HepG2 (cell line): ENCODE measurements around the gene LRP5. TPM values are rescaled to one million over a fixed set of nuclear protein-coding genes. Genes with fewer than 3 reads are reported as not detected.

Source experiments
- CREB1 ChIP-seq, 2 experiments: fragments of 450-650 bp in 1 of 2; IDR thresholded peaks; 2 replicates each; pipeline ENCODE4 v1.6.1; 2016 to 2017; ENCODE audit warnings: control low read depth in 1 of 2, mild to moderate bottlenecking in 1 of 2, missing compliant biosample characterization in 1 of 2, missing genetic modification characterization in 1 of 2
- HMGA1 ChIP-seq: sonication (generic); formaldehyde crosslinking; conservative IDR thresholded peaks from 2 replicates; pipeline ENCODE4 v1.4.0; 2020; ENCODE audit warnings: missing genetic modification reagents
- HNF4G ChIP-seq, 2 experiments: sonication (generic) in 1 of 2; formaldehyde crosslinking in 1 of 2; IDR thresholded peaks; 2 replicates each; pipeline versions ENCODE4 v1.4.0 to v1.6.1; 2011 to 2020; ENCODE audit warnings: borderline replicate concordance in 2 of 2, low read depth in 2 of 2, mild to moderate bottlenecking in 2 of 2, low read length in 1 of 2, missing genetic modification reagents in 1 of 2, moderate library complexity in 1 of 2
- KDM5B ChIP-seq: sonication (generic); formaldehyde crosslinking; IDR thresholded peaks from 2 replicates; pipeline ENCODE4 v1.4.0; 2020; ENCODE audit warnings: missing genetic modification reagents, mild to moderate bottlenecking, borderline replicate concordance
- SMAD3 ChIP-seq: sonication (generic); formaldehyde crosslinking; IDR thresholded peaks from 2 replicates; pipeline ENCODE4 v1.4.0; 2020; ENCODE audit warnings: missing genetic modification reagents
- TBX2 ChIP-seq: sonication (generic); formaldehyde crosslinking; IDR thresholded peaks from 2 replicates; pipeline ENCODE4 v1.5.0; 2020; ENCODE audit warnings: missing genetic modification reagents, mild to moderate bottlenecking, borderline replicate concordance
- TOPORS ChIP-seq: sonication (generic); formaldehyde crosslinking; IDR thresholded peaks from 2 replicates; pipeline ENCODE4 v1.8.0; 2023; ENCODE audit warnings: mild to moderate bottlenecking, missing genetic modification reagents
- ZNF383 ChIP-seq: sonication (generic); formaldehyde crosslinking; IDR thresholded peaks from 2 replicates; pipeline ENCODE4 v1.4.0; 2020; ENCODE audit warnings: missing genetic modification reagents, mild to moderate bottlenecking, borderline replicate concordance
- ZZZ3 ChIP-seq: sonication (generic); formaldehyde crosslinking; IDR thresholded peaks from 2 replicates; pipeline ENCODE4 v1.4.0; 2020; ENCODE audit warnings: missing genetic modification reagents, mild to moderate bottlenecking, borderline replicate concordance
- polyA plus RNA-seq, 8 experiments: library from polyadenylated mRNA; depleted of rRNA in 3 of 8; stranded (reverse) in 7 of 8; unstranded in 1 of 8; fragments of >200 nt; fragmentation: Illumina TruSeq in 4 of 8; extraction: Trizol in 4 of 8; gene quantifications; 2 replicates each; pipeline versions ENCODE4 v1.2.1 to v1.2.3, GENCODE V29; 2011 to 2016; ENCODE audit warnings: low read depth in 4 of 8, missing spikeins in 1 of 8, mixed read lengths in 1 of 8; ENCODE audit not compliant: insufficient read depth in 1 of 8
- total RNA-seq, 5 experiments: library from RNA; depleted of rRNA; stranded (reverse); fragments of >200 nt; fragmentation: Illumina TruSeq; extraction: Trizol; gene quantifications; 2 replicates each; pipeline ENCODE4 v1.2.3, GENCODE V29; 2016; ENCODE audit warnings: low read depth in 1 of 5
- TF ChIP-seq, protein P1 (sequence below): IDR thresholded peaks from 2 replicates; pipeline ENCODE4 v1.6.1; 2016; ENCODE audit warnings: low read depth, control low read depth
- TF ChIP-seq, protein P2 (sequence below): sonication (generic); formaldehyde crosslinking; conservative IDR thresholded peaks from 2 replicates; pipeline ENCODE4 v1.4.0; 2020; ENCODE audit warnings: missing genetic modification reagents
- TF ChIP-seq, protein P3 (sequence below): sonication (generic); formaldehyde crosslinking; IDR thresholded peaks from 2 replicates; pipeline ENCODE4 v1.5.1; 2020; ENCODE audit warnings: mild to moderate bottlenecking, missing genetic modification reagents, moderate library complexity
- TF ChIP-seq, protein P4 (sequence below): sonication (generic); formaldehyde crosslinking; IDR thresholded peaks from 2 replicates; pipeline ENCODE4 v1.4.0; 2020; ENCODE audit warnings: missing genetic modification reagents; ENCODE audit errors: not compliant biosample characterization
- TF ChIP-seq, protein P5 (sequence below): IDR thresholded peaks from 2 replicates; pipeline ENCODE4 v1.6.1; 2016; ENCODE audit warnings: mild to moderate bottlenecking
- TF ChIP-seq, protein P6 (sequence below): sonication (generic); formaldehyde crosslinking; IDR thresholded peaks from 2 replicates; pipeline ENCODE4 v1.4.0; 2020; ENCODE audit warnings: missing genetic modification reagents
- TF ChIP-seq, protein P7 (sequence below), 2 experiments: sonication (generic) in 1 of 2; formaldehyde crosslinking in 1 of 2; IDR thresholded peaks; 2 replicates each; pipeline versions ENCODE4 v1.4.0 to v1.6.1; 2018 to 2020; ENCODE audit warnings: missing genetic modification reagents in 2 of 2, borderline replicate concordance in 1 of 2, low read depth in 1 of 2, mild to moderate bottlenecking in 1 of 2, missing biosample characterization in 1 of 2

Gene LRP5
- total and polyA plus RNA-seq, 2 of the 13 experiments (the other 11 are each of a cell fraction or from before 2014, with no cell fraction given): 40.4 to 64.0 TPM

DNA sequence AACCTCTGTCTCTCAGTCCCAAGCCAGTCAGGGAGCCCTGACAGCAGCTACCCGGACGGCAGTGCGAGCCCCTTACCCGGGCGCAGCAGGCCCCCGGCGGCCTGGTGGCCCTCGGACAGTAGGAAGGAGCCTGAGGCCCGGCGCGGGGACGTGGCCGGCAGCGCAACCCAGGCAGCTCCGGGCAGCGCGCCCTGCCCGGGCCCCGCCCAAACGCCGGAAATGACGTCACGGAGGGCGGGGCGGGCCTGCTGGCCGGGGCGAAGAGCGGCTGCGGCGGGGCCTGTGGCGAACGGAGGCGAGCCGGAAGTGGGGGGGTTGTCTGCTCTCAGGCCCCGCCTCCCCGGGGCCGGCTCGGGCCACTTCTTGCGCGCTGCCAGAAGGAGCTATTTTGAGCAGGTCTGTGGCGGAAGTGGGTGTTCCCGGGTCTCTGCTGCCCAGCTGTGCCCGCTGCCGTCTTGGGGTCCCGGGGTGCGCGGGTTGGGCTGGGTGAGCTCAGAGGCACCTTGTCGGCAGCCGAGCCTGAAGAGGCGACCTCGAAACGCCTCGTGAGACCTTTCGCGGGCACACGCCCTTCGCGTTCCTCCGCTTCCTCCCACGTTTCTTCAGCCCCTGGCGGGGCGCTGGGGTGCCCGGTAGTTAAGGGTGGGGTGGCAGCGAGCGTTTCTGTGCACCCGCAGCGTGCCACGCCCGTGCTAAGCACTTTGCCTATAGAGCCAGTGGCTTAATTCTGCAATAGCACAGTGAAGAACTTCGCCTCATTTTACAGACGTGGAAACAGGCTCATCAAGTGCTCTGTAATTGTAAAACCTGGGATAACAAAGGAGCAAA is 40.4 kb upstream of the LRP5 start, which contains the start of gene C11orf24 (continued):
- TF ChIP-seq TOPORS (peak; percentile 70), KDM5B (peak; percentile 79), CREB1 (IDR thresholded peaks at IDR 0.05) (peak; percentile 99), CREB1 (CRISPR knock-in tag; IDR thresholded peaks at IDR 0.05) (peak; percentile 70), TBX2 (0 out of 2 replicates have a peak, but pooled peaks have one; percentile 35), ZZZ3 (0 out of 2 replicates have a peak, but pooled peaks have one; percentile 69), SMAD3 (peak; percentile 46; the same call in 1 of the 2 replicates), HNF4G (IDR thresholded peaks at IDR 0.05; ENCODE audit: borderline replicate concordance, low read depth, low read length) (peak; percentile 38; the same call in 1 of the 2 replicates), HNF4G (CRISPR knock-in tag; IDR thresholded peaks at IDR 0.05; ENCODE audit: borderline replicate concordance, low read depth) (no peak), ZNF383 (CRISPR knock-in tag) (no peak), HMGA1 (CRISPR knock-in tag) (no peak)
- TF ChIP-seq, protein P1, sequence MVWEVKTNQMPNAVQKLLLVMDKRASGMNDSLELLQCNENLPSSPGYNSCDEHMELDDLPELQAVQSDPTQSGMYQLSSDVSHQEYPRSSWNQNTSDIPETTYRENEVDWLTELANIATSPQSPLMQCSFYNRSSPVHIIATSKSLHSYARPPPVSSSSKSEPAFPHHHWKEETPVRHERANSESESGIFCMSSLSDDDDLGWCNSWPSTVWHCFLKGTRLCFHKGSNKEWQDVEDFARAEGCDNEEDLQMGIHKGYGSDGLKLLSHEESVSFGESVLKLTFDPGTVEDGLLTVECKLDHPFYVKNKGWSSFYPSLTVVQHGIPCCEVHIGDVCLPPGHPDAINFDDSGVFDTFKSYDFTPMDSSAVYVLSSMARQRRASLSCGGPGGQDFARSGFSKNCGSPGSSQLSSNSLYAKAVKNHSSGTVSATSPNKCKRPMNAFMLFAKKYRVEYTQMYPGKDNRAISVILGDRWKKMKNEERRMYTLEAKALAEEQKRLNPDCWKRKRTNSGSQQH (CRISPR knock-in tag): 0 out of 2 replicates have a peak, but pooled peaks have one; percentile 49
- TF ChIP-seq, protein P2, sequence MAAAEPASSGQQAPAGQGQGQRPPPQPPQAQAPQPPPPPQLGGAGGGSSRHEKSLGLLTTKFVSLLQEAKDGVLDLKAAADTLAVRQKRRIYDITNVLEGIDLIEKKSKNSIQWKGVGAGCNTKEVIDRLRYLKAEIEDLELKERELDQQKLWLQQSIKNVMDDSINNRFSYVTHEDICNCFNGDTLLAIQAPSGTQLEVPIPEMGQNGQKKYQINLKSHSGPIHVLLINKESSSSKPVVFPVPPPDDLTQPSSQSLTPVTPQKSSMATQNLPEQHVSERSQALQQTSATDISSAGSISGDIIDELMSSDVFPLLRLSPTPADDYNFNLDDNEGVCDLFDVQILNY: no peak
- TF ChIP-seq, protein P3, sequence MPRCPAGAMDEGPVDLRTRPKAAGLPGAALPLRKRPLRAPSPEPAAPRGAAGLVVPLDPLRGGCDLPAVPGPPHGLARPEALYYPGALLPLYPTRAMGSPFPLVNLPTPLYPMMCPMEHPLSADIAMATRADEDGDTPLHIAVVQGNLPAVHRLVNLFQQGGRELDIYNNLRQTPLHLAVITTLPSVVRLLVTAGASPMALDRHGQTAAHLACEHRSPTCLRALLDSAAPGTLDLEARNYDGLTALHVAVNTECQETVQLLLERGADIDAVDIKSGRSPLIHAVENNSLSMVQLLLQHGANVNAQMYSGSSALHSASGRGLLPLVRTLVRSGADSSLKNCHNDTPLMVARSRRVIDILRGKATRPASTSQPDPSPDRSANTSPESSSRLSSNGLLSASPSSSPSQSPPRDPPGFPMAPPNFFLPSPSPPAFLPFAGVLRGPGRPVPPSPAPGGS (CRISPR knock-in tag): peak; percentile 24; the same call in 1 of the 2 replicates
- TF ChIP-seq, protein P4, sequence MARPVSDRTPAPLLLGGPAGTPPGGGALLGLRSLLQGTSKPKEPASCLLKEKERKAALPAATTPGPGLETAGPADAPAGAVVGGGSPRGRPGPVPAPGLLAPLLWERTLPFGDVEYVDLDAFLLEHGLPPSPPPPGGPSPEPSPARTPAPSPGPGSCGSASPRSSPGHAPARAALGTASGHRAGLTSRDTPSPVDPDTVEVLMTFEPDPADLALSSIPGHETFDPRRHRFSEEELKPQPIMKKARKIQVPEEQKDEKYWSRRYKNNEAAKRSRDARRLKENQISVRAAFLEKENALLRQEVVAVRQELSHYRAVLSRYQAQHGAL (CRISPR knock-in tag): no peak
- TF ChIP-seq, protein P5, sequence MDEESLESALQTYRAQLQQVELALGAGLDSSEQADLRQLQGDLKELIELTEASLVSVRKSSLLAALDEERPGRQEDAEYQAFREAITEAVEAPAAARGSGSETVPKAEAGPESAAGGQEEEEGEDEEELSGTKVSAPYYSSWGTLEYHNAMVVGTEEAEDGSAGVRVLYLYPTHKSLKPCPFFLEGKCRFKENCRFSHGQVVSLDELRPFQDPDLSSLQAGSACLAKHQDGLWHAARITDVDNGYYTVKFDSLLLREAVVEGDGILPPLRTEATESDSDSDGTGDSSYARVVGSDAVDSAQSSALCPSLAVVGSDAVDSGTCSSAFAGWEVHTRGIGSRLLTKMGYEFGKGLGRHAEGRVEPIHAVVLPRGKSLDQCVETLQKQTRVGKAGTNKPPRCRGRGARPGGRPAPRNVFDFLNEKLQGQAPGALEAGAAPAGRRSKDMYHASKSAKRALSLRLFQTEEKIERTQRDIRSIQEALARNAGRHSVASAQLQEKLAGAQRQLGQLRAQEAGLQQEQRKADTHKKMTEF (CRISPR knock-in tag): peak; percentile 70; the same call in 1 of the 2 replicates
- TF ChIP-seq, protein P6, sequence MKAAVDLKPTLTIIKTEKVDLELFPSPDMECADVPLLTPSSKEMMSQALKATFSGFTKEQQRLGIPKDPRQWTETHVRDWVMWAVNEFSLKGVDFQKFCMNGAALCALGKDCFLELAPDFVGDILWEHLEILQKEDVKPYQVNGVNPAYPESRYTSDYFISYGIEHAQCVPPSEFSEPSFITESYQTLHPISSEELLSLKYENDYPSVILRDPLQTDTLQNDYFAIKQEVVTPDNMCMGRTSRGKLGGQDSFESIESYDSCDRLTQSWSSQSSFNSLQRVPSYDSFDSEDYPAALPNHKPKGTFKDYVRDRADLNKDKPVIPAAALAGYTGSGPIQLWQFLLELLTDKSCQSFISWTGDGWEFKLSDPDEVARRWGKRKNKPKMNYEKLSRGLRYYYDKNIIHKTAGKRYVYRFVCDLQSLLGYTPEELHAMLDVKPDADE (CRISPR knock-in tag): 0 out of 2 replicates have a peak, but pooled peaks have one; percentile 70
- TF ChIP-seq, protein P7, sequence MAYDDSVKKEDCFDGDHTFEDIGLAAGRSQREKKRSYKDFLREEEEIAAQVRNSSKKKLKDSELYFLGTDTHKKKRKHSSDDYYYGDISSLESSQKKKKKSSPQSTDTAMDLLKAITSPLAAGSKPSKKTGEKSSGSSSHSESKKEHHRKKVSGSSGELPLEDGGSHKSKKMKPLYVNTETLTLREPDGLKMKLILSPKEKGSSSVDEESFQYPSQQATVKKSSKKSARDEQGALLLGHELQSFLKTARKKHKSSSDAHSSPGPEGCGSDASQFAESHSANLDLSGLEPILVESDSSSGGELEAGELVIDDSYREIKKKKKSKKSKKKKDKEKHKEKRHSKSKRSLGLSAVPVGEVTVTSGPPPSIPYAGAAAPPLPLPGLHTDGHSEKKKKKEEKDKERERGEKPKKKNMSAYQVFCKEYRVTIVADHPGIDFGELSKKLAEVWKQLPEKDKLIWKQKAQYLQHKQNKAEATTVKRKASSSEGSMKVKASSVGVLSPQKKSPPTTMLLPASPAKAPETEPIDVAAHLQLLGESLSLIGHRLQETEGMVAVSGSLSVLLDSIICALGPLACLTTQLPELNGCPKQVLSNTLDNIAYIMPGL (CRISPR knock-in tag; IDR thresholded peaks at IDR 0.05; ENCODE audit: borderline replicate concordance in 1 of 2, low read depth in 1 of 2): peak; percentile 55 to 66; a peak in 3 of 4 replicates
